Stimulated activated CD4-positive, alpha-beta T cell treated with anti-CD3 and anti-CD28 coated beads, Interleukin-4, amount 100 ng/mL, for 4 hours (primary cell): Measurements from ENCODE around the gene SECISBP2L.
"Not testable (repeated sequence)": the region's sequence is repeated elsewhere in the genome, so short reads cannot be mapped to it uniquely, and the experiment has no call there.

ENCODE experiments used
- DNase-seq, 2 experiments: peaks; one replicate each; pipeline ENCODE4 v3.0.0-alpha.2; 2020

Gene SECISBP2L

GRCh38 chr15:49046220-49047102, at the start of gene SECISBP2L:
Gene SECISBP2L (minus strand): TSS chr15:49046446. CDS start chr15:49046299, 147 bp downstream.
- DNase-seq, result peak; percentile 84 to 87

- DNase-seq, result no peak
Measured at GRCh38 chr15:49094923-49095322, 48.7 kb upstream of the SECISBP2L start.

- no peak for DNase-seq
Measured at GRCh38 chr15:49093252-49094105, 47.2 kb upstream of the SECISBP2L start.

- no peak for DNase-seq
Measured at GRCh38 chr15:49088996-49089395, 42.8 kb upstream of the SECISBP2L start.

- DNase-seq, result no peak
Measured at GRCh38 chr15:49085696-49086459, 39.6 kb upstream of the SECISBP2L start.

GRCh38 chr15:49084285-49084570, 38.0 kb upstream of the SECISBP2L start:
- DNase-seq, result no peak

- DNase-seq, result no peak
Measured at GRCh38 chr15:49083401-49084284, 37.4 kb upstream of the SECISBP2L start.

GRCh38 chr15:49082960-49083359, 36.7 kb upstream of the SECISBP2L start:
- no peak for DNase-seq

- DNase-seq, result no peak
Measured at GRCh38 chr15:49079340-49080039, 33.2 kb upstream of the SECISBP2L start.

GRCh38 chr15:49075881-49076280, 29.6 kb upstream of the SECISBP2L start:
- DNase-seq, result no peak

- not testable (repeated sequence) for DNase-seq
Measured at GRCh38 chr15:49074589-49075287, 28.5 kb upstream of the SECISBP2L start.

- DNase-seq, result no peak
Measured at GRCh38 chr15:49066372-49066771, 20.1 kb upstream of the SECISBP2L start.

GRCh38 chr15:49064884-49065283, 18.6 kb upstream of the SECISBP2L start:
- no peak for DNase-seq

GRCh38 chr15:49064281-49064653, 18.0 kb upstream of the SECISBP2L start:
- DNase-seq, result no peak

GRCh38 chr15:49063402-49064280, 17.4 kb upstream of the SECISBP2L start:
- no peak for DNase-seq

- DNase-seq, result no peak
Measured at GRCh38 chr15:49062900-49063299, 16.7 kb upstream of the SECISBP2L start.

GRCh38 chr15:49060710-49061495, 14.7 kb upstream of the SECISBP2L start:
- DNase-seq, result no peak

GRCh38 chr15:49059491-49059890, 13.2 kb upstream of the SECISBP2L start:
- DNase-seq, result no peak

GRCh38 chr15:49058559-49058958, 12.3 kb upstream of the SECISBP2L start:
- no peak for DNase-seq
